Activated CD8-positive, alpha-beta T cell treated with anti-CD3 and anti-CD28 coated beads for 36 hours (primary cell): ENCODE data around the gene AGBL1. TPM values are rescaled to one million over a fixed set of nuclear protein-coding genes. Genes with fewer than 3 reads are reported as not detected.
"Not testable (repeated sequence)": the region's sequence is repeated elsewhere in the genome, so short reads cannot be mapped to it uniquely, and the experiment has no call there.

Source experiments
- ATAC-seq: fragments of 200-7000 bp; cut with Tn5 transposase; one replicate; pipeline ENCODE4 v1.10.0; 2021; ENCODE audit warnings: mild to moderate bottlenecking, moderate library complexity
- CTCF ChIA-PET: fragments of 350-600 bp; sonication (Branson Sonifier 250); formaldehyde crosslinking; loops from one replicate; lab custom pipeline; 2021; ENCODE audit warnings: antibody characterized with exemption; lab: Charles Lee
- POLR2A ChIA-PET: fragments of 350-600 bp; sonication (Branson Sonifier 250); formaldehyde crosslinking; loops from one replicate; lab custom pipeline; 2021; ENCODE audit warnings: antibody characterized with exemption; lab: Charles Lee
- DNase-seq: peaks from one replicate; pipeline ENCODE4 v3.0.0-alpha.2; 2020
- H3K27ac Mint-ChIP-seq: one replicate; pipeline ENCODE4 v1.8.0; 2021; ENCODE audit warnings: mild to moderate bottlenecking, mixed read lengths
- H3K27me3 Mint-ChIP-seq: one replicate; pipeline ENCODE4 v1.8.0; 2021; ENCODE audit warnings: mixed read lengths
- H3K36me3 Mint-ChIP-seq: one replicate; pipeline ENCODE4 v1.8.0; 2021; ENCODE audit warnings: low read depth, mixed read lengths
- H3K4me1 Mint-ChIP-seq: one replicate; pipeline ENCODE4 v1.8.0; 2021; ENCODE audit warnings: low read depth, mixed read lengths
- H3K4me3 Mint-ChIP-seq: one replicate; pipeline ENCODE4 v1.8.0; 2021; ENCODE audit warnings: mild to moderate bottlenecking, moderate library complexity, mixed read lengths
- H3K9me3 Mint-ChIP-seq: one replicate; pipeline ENCODE4 v1.8.0; 2021; ENCODE audit warnings: mixed read lengths
- intact Hi-C: fragments of 100-400 bp; cut with micrococcal nuclease; formaldehyde crosslinking; loops from one replicate; pipeline ENCODE4 v1.10.0; 2022
- total RNA-seq, 2 experiments: library from RNA; stranded (reverse); gene quantifications; one replicate each; pipeline ENCODE4 v1.2.3, GENCODE V29; 2021
- TF ChIP-seq, protein P1 (sequence below): fragments of 200-600 bp; IDR thresholded peaks from one replicate; pipeline ENCODE4 v1.8.0; 2022; ENCODE audit warnings: antibody characterized with exemption, mild to moderate bottlenecking

The AGBL1 gene
- total RNA-seq, 2 experiments from 2014 or later: not detected

GRCh38 chr15:87038404-87038803, 958.7 kb downstream of the AGBL1 start:
- no peak overlapping the region for H3K4me3 Mint-ChIP-seq
- TF ChIP-seq, protein P1, sequence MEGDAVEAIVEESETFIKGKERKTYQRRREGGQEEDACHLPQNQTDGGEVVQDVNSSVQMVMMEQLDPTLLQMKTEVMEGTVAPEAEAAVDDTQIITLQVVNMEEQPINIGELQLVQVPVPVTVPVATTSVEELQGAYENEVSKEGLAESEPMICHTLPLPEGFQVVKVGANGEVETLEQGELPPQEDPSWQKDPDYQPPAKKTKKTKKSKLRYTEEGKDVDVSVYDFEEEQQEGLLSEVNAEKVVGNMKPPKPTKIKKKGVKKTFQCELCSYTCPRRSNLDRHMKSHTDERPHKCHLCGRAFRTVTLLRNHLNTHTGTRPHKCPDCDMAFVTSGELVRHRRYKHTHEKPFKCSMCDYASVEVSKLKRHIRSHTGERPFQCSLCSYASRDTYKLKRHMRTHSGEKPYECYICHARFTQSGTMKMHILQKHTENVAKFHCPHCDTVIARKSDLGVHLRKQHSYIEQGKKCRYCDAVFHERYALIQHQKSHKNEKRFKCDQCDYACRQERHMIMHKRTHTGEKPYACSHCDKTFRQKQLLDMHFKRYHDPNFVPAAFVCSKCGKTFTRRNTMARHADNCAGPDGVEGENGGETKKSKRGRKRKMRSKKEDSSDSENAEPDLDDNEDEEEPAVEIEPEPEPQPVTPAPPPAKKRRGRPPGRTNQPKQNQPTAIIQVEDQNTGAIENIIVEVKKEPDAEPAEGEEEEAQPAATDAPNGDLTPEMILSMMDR: no peak
- no peaks in the 10 kb centered on the region for H3K9me3 Mint-ChIP-seq
- intact Hi-C loops: no loop called here
- H3K36me3 Mint-ChIP-seq: no peaks in the 10 kb centered on the region
- no peaks in the 10 kb centered on the region for H3K27me3 Mint-ChIP-seq
- H3K27ac Mint-ChIP-seq: no peak overlapping the region
- CTCF ChIA-PET: no interaction called here
- H3K4me1 Mint-ChIP-seq: no peaks in the 10 kb centered on the region
- DNase-seq: no peak
- no peak for ATAC-seq
- POLR2A ChIA-PET: no interaction called here

- H3K4me3 Mint-ChIP-seq, DNase-seq, POLR2A ChIA-PET, H3K27me3 Mint-ChIP-seq, intact Hi-C loops, H3K4me1 Mint-ChIP-seq, H3K9me3 Mint-ChIP-seq, CTCF ChIA-PET, H3K36me3 Mint-ChIP-seq, H3K27ac Mint-ChIP-seq, ATAC-seq: not testable (repeated sequence)
These were observed 962.9 kb downstream of the AGBL1 start for GRCh38 chr15:87042619-87043018.

GRCh38 chr15:87045746-87046145, 966.1 kb downstream of the AGBL1 start:
- DNase-seq: no peak
- intact Hi-C loops: no loop called here
- H3K4me3 Mint-ChIP-seq: no peak overlapping the region
- POLR2A ChIA-PET: no interaction called here
- H3K27ac Mint-ChIP-seq: no peak overlapping the region
- CTCF ChIA-PET: no interaction called here
- H3K36me3 Mint-ChIP-seq: no peaks in the 10 kb centered on the region
- TF ChIP-seq, protein P1: no peak
- no peak for ATAC-seq
- no peaks in the 10 kb centered on the region for H3K27me3 Mint-ChIP-seq
- no peaks in the 10 kb centered on the region for H3K9me3 Mint-ChIP-seq
- H3K4me1 Mint-ChIP-seq: no peaks in the 10 kb centered on the region

GRCh38 chr15:87047203-87047965, 967.7 kb downstream of the AGBL1 start:
- ChIA-PET POLR2A (no interaction called here), CTCF (no interaction called here)
- Mint-ChIP-seq H3K36me3 (no peaks in the 10 kb centered on the region), H3K27ac (no peak overlapping the region), H3K4me3 (no peak overlapping the region), H3K27me3 (no peaks in the 10 kb centered on the region), H3K9me3 (no peaks in the 10 kb centered on the region), H3K4me1 (no peaks in the 10 kb centered on the region)
- TF ChIP-seq, protein P1: no peak
- ATAC-seq (no peak), DNase-seq (no peak)
- intact Hi-C loops: no loop called here
